ENCODE measurements around the gene FAM216A.
"Not testable (repeated sequence)": the region's sequence is repeated elsewhere in the genome, so short reads cannot be mapped to it uniquely, and the experiment has no call there.

Gene FAM216A

GRCh38 chr12:110449799-110450497 is 18.7 kb upstream of the FAM216A start, which contains the start of gene ARPC3:
ARPC3 (minus strand) TSS chr12:110450337; CDS start chr12:110450260, 77 bp downstream.
- H3K4me3 ChIP-seq (ENCODE audit: low read length in 2 of 2), result peak within 1 kb of the TSS; percentile 95
- H3K36me3 ChIP-seq (ENCODE audit: control insufficient read depth in 2 of 2, insufficient read depth in 2 of 2, low read length in 2 of 2), result peaks cover 13 to 15% of the 10 kb centered on the region in 2 donors
- H3K9me3 ChIP-seq (ENCODE audit: control insufficient read depth in 2 of 2, low read length in 2 of 2), result no peaks in the 10 kb centered on the region
- H3K9ac ChIP-seq (ENCODE audit: low read depth in 1 of 2, low read length in 2 of 2), result peak within 1 kb of the TSS; percentile 81 to 86
- H3K4me1 ChIP-seq (ENCODE audit: control insufficient read depth in 2 of 2, insufficient read depth in 2 of 2, low read length in 2 of 2), result peaks cover 6 to 10% of the 10 kb centered on the region in 2 donors
- peak within 1 kb of the TSS; percentile 94 to 96 for H3K27ac ChIP-seq (ENCODE audit: low read depth in 2 of 2, low read length in 2 of 2)
- H3K27me3 ChIP-seq (ENCODE audit: control insufficient read depth in 2 of 2, insufficient read depth in 2 of 2, low read length in 2 of 2), result no peaks in the 10 kb centered on the region

- peaks cover 6% of the 10 kb centered on the region in 2 donors for H3K4me1 ChIP-seq (ENCODE audit: control insufficient read depth in 2 of 2, insufficient read depth in 2 of 2, low read length in 2 of 2)
- no peaks in the 10 kb centered on the region for H3K9me3 ChIP-seq (ENCODE audit: control insufficient read depth in 2 of 2, low read length in 2 of 2)
- peaks cover 6 to 10% of the 10 kb centered on the region in 2 donors for H3K36me3 ChIP-seq (ENCODE audit: control insufficient read depth in 2 of 2, insufficient read depth in 2 of 2, low read length in 2 of 2)
- no peaks in the 10 kb centered on the region for H3K27me3 ChIP-seq (ENCODE audit: control insufficient read depth in 2 of 2, insufficient read depth in 2 of 2, low read length in 2 of 2)
- H3K4me3 ChIP-seq (ENCODE audit: low read length in 2 of 2), result no peak overlapping the region
- H3K9ac ChIP-seq (ENCODE audit: low read depth in 1 of 2, low read length in 2 of 2), result peak overlapping the region in 1 of 2 donors; percentile 26
- no peak overlapping the region for H3K27ac ChIP-seq (ENCODE audit: low read depth in 2 of 2, low read length in 2 of 2)
These were observed 17.4 kb upstream of the FAM216A start for GRCh38 chr12:110451263-110451662.

GRCh38 chr12:110453569-110454296 is 14.9 kb upstream of the FAM216A start:
- Histone ChIP-seq H3K9me3 (ENCODE audit: control insufficient read depth in 2 of 2, low read length in 2 of 2) (no peaks in the 10 kb centered on the region), H3K4me3 (ENCODE audit: low read length in 2 of 2) (no peak overlapping the region), H3K4me1 (ENCODE audit: control insufficient read depth in 2 of 2, insufficient read depth in 2 of 2, low read length in 2 of 2) (peaks cover 6% of the 10 kb centered on the region in 2 donors), H3K9ac (ENCODE audit: low read depth in 1 of 2, low read length in 2 of 2) (no peak overlapping the region), H3K27ac (ENCODE audit: low read depth in 2 of 2, low read length in 2 of 2) (no peak overlapping the region), H3K27me3 (ENCODE audit: control insufficient read depth in 2 of 2, insufficient read depth in 2 of 2, low read length in 2 of 2) (no peaks in the 10 kb centered on the region), H3K36me3 (ENCODE audit: control insufficient read depth in 2 of 2, insufficient read depth in 2 of 2, low read length in 2 of 2) (peaks cover 0 to 13% of the 10 kb centered on the region in 2 donors)

GRCh38 chr12:110458756-110459155 is 9.9 kb upstream of the FAM216A start:
- peaks cover 7 to 12% of the 10 kb centered on the region in 2 donors for H3K36me3 ChIP-seq (ENCODE audit: control insufficient read depth in 2 of 2, insufficient read depth in 2 of 2, low read length in 2 of 2)
- H3K9ac ChIP-seq (ENCODE audit: low read depth in 1 of 2, low read length in 2 of 2), result no peak overlapping the region
- no peaks in the 10 kb centered on the region for H3K27me3 ChIP-seq (ENCODE audit: control insufficient read depth in 2 of 2, insufficient read depth in 2 of 2, low read length in 2 of 2)
- H3K27ac ChIP-seq (ENCODE audit: low read depth in 2 of 2, low read length in 2 of 2), result no peak overlapping the region
- H3K4me3 ChIP-seq (ENCODE audit: low read length in 2 of 2), result no peak overlapping the region
- H3K9me3 ChIP-seq (ENCODE audit: control insufficient read depth in 2 of 2, low read length in 2 of 2), result no peaks in the 10 kb centered on the region
- no peaks in the 10 kb centered on the region for H3K4me1 ChIP-seq (ENCODE audit: control insufficient read depth in 2 of 2, insufficient read depth in 2 of 2, low read length in 2 of 2)

- H3K27me3 ChIP-seq (ENCODE audit: control insufficient read depth in 2 of 2, insufficient read depth in 2 of 2, low read length in 2 of 2); H3K9ac ChIP-seq (ENCODE audit: low read depth in 1 of 2, low read length in 2 of 2); H3K4me3 ChIP-seq (ENCODE audit: low read length in 2 of 2); H3K4me1 ChIP-seq (ENCODE audit: control insufficient read depth in 2 of 2, insufficient read depth in 2 of 2, low read length in 2 of 2); H3K27ac ChIP-seq (ENCODE audit: low read depth in 2 of 2, low read length in 2 of 2); H3K9me3 ChIP-seq (ENCODE audit: control insufficient read depth in 2 of 2, low read length in 2 of 2): not testable (repeated sequence)
- H3K36me3 ChIP-seq (ENCODE audit: control insufficient read depth in 2 of 2, insufficient read depth in 2 of 2, low read length in 2 of 2), result peaks cover 16 to 20% of the 10 kb centered on the region in 2 donors
These were observed 7.5 kb upstream of the FAM216A start for GRCh38 chr12:110461189-110461588.

GRCh38 chr12:110465024-110465423 is 3.6 kb upstream of the FAM216A start:
- peaks cover 16 to 21% of the 10 kb centered on the region in 2 donors for H3K4me1 ChIP-seq (ENCODE audit: control insufficient read depth in 2 of 2, insufficient read depth in 2 of 2, low read length in 2 of 2)
- H3K36me3 ChIP-seq (ENCODE audit: control insufficient read depth in 2 of 2, insufficient read depth in 2 of 2, low read length in 2 of 2), result peaks cover 13 to 16% of the 10 kb centered on the region in 2 donors

GRCh38 chr12:110465765-110466164 is 2.9 kb upstream of the FAM216A start:
- not testable (repeated sequence) for H3K9ac ChIP-seq (ENCODE audit: low read depth in 1 of 2, low read length in 2 of 2); H3K27ac ChIP-seq (ENCODE audit: low read depth in 2 of 2, low read length in 2 of 2); H3K4me3 ChIP-seq (ENCODE audit: low read length in 2 of 2); H3K27me3 ChIP-seq (ENCODE audit: control insufficient read depth in 2 of 2, insufficient read depth in 2 of 2, low read length in 2 of 2); H3K9me3 ChIP-seq (ENCODE audit: control insufficient read depth in 2 of 2, low read length in 2 of 2)
- Histone ChIP-seq H3K36me3 (ENCODE audit: control insufficient read depth in 2 of 2, insufficient read depth in 2 of 2, low read length in 2 of 2) (peaks cover 10 to 16% of the 10 kb centered on the region in 2 donors), H3K4me1 (ENCODE audit: control insufficient read depth in 2 of 2, insufficient read depth in 2 of 2, low read length in 2 of 2) (peaks cover 16 to 21% of the 10 kb centered on the region in 2 donors)

More at GRCh38 chr12:110465024-110465423, 3.6 kb upstream of the FAM216A start:
- Histone ChIP-seq H3K9ac (ENCODE audit: low read depth in 1 of 2, low read length in 2 of 2) (no peak overlapping the region), H3K9me3 (ENCODE audit: control insufficient read depth in 2 of 2, low read length in 2 of 2) (no peaks in the 10 kb centered on the region), H3K27ac (ENCODE audit: low read depth in 2 of 2, low read length in 2 of 2) (no peak overlapping the region), H3K27me3 (ENCODE audit: control insufficient read depth in 2 of 2, insufficient read depth in 2 of 2, low read length in 2 of 2) (no peaks in the 10 kb centered on the region), H3K4me3 (ENCODE audit: low read length in 2 of 2) (no peak overlapping the region)

- no peaks in the 10 kb centered on the region for H3K27me3 ChIP-seq (ENCODE audit: control insufficient read depth in 2 of 2, insufficient read depth in 2 of 2, low read length in 2 of 2)
- H3K27ac ChIP-seq (ENCODE audit: low read depth in 2 of 2, low read length in 2 of 2), result no peak overlapping the region
- H3K9ac ChIP-seq (ENCODE audit: low read depth in 1 of 2, low read length in 2 of 2), result peak overlapping the region in 1 of 2 donors; percentile 82
- no peaks in the 10 kb centered on the region for H3K9me3 ChIP-seq (ENCODE audit: control insufficient read depth in 2 of 2, low read length in 2 of 2)
- H3K4me1 ChIP-seq (ENCODE audit: control insufficient read depth in 2 of 2, insufficient read depth in 2 of 2, low read length in 2 of 2), result peaks cover 16 to 21% of the 10 kb centered on the region in 2 donors
- peak overlapping the region in 1 of 2 donors; percentile 99 for H3K4me3 ChIP-seq (ENCODE audit: low read length in 2 of 2)
- H3K36me3 ChIP-seq (ENCODE audit: control insufficient read depth in 2 of 2, insufficient read depth in 2 of 2, low read length in 2 of 2), result peaks cover 10 to 16% of the 10 kb centered on the region in 2 donors
These were observed 1.9 kb upstream of the FAM216A start for GRCh38 chr12:110466791-110467190.

GRCh38 chr12:110467847-110468213 is 815 bp upstream of the FAM216A start:
- peaks cover 10% of the 10 kb centered on the region in 2 donors for H3K36me3 ChIP-seq (ENCODE audit: control insufficient read depth in 2 of 2, insufficient read depth in 2 of 2, low read length in 2 of 2)
- no peaks in the 10 kb centered on the region for H3K27me3 ChIP-seq (ENCODE audit: control insufficient read depth in 2 of 2, insufficient read depth in 2 of 2, low read length in 2 of 2)
- H3K4me1 ChIP-seq (ENCODE audit: control insufficient read depth in 2 of 2, insufficient read depth in 2 of 2, low read length in 2 of 2), result peaks cover 16 to 21% of the 10 kb centered on the region in 2 donors
- H3K9ac ChIP-seq (ENCODE audit: low read depth in 1 of 2, low read length in 2 of 2), result peak overlapping the region; percentile 82 to 83
- H3K9me3 ChIP-seq (ENCODE audit: control insufficient read depth in 2 of 2, low read length in 2 of 2), result no peaks in the 10 kb centered on the region
- H3K4me3 ChIP-seq (ENCODE audit: low read length in 2 of 2), result peak overlapping the region; percentile 90 to 99
- peak overlapping the region; percentile 71 to 91 for H3K27ac ChIP-seq (ENCODE audit: low read depth in 2 of 2, low read length in 2 of 2)

- Histone ChIP-seq H3K27ac (ENCODE audit: low read depth in 2 of 2, low read length in 2 of 2) (no peak overlapping the region), H3K36me3 (ENCODE audit: control insufficient read depth in 2 of 2, insufficient read depth in 2 of 2, low read length in 2 of 2) (no peaks in the 10 kb centered on the region), H3K27me3 (ENCODE audit: control insufficient read depth in 2 of 2, insufficient read depth in 2 of 2, low read length in 2 of 2) (no peaks in the 10 kb centered on the region), H3K4me3 (ENCODE audit: low read length in 2 of 2) (no peak overlapping the region), H3K9ac (ENCODE audit: low read depth in 1 of 2, low read length in 2 of 2) (no peak overlapping the region), H3K9me3 (ENCODE audit: control insufficient read depth in 2 of 2, low read length in 2 of 2) (no peaks in the 10 kb centered on the region), H3K4me1 (ENCODE audit: control insufficient read depth in 2 of 2, insufficient read depth in 2 of 2, low read length in 2 of 2) (no peaks in the 10 kb centered on the region)
These were observed 6.8 kb downstream of the FAM216A start for GRCh38 chr12:110475426-110475825.
